HG02759 (cell line): ENCODE results near the gene NEK2.
"Not testable (repeated sequence)": the region's sequence is repeated elsewhere in the genome, so short reads cannot be mapped to it uniquely, and the experiment has no call there.

ENCODE experiments used
- ATAC-seq: cut with Tn5 transposase; IDR thresholded peaks from one replicate; pipeline ENCODE4 v1.9.1; 2021; ENCODE audit warnings: mild to moderate bottlenecking, moderate library complexity; ENCODE audit not compliant: unreplicated experiment

The NEK2 gene

GRCh38 chr1:211652371-211652770 is 23.1 kb downstream of the NEK2 start:
- ATAC-seq, result no peak

- ATAC-seq, result no peak
Observed at GRCh38 chr1:211650904-211651303, 24.5 kb downstream of the NEK2 start.

GRCh38 chr1:211648980-211649934 is 26.2 kb downstream of the NEK2 start:
- no peak for ATAC-seq

GRCh38 chr1:211648336-211648735 is 27.1 kb downstream of the NEK2 start:
- no peak for ATAC-seq

GRCh38 chr1:211647711-211648121 is 27.7 kb downstream of the NEK2 start:
- ATAC-seq, result no peak

GRCh38 chr1:211646566-211646965 is 28.9 kb downstream of the NEK2 start:
- ATAC-seq, result no peak

GRCh38 chr1:211645601-211646000 is 29.8 kb downstream of the NEK2 start:
- ATAC-seq, result not testable (repeated sequence)

- no peak for ATAC-seq
Observed at GRCh38 chr1:211644653-211645052, 30.8 kb downstream of the NEK2 start.

GRCh38 chr1:211643324-211644212 is 31.9 kb downstream of the NEK2 start:
- no peak for ATAC-seq

GRCh38 chr1:211642870-211643269 is 32.6 kb downstream of the NEK2 start:
- ATAC-seq, result no peak

GRCh38 chr1:211641942-211642341 is 33.5 kb downstream of the NEK2 start:
- no peak for ATAC-seq

GRCh38 chr1:211641044-211641800 is 34.2 kb downstream of the NEK2 start:
- ATAC-seq, result no peak

- ATAC-seq, result no peak
Observed at GRCh38 chr1:211640301-211640630, 35.2 kb downstream of the NEK2 start.

- ATAC-seq, result no peak
Observed at GRCh38 chr1:211639475-211640300, 35.7 kb downstream of the NEK2 start.

- ATAC-seq, result no peak
Observed at GRCh38 chr1:211638689-211639101, 36.7 kb downstream of the NEK2 start.

GRCh38 chr1:211638246-211638645 is 37.2 kb downstream of the NEK2 start:
- ATAC-seq, result no peak

GRCh38 chr1:211637066-211637465 is 38.4 kb downstream of the NEK2 start:
- ATAC-seq, result no peak

- ATAC-seq, result not testable (repeated sequence)
Observed at GRCh38 chr1:211636575-211637029, 38.8 kb downstream of the NEK2 start.

- no peak for ATAC-seq
Observed at GRCh38 chr1:211635597-211636205, 39.7 kb downstream of the NEK2 start.

- no peak for ATAC-seq
Observed at GRCh38 chr1:211634931-211635330, 40.5 kb downstream of the NEK2 start.
